ENCODE data around the gene PECR. TPM values are rescaled to one million over a fixed set of nuclear protein-coding genes. Genes with fewer than 3 reads are reported as not detected.

Gene PECR
- total RNA-seq, 4 donors from 2014 or later: 4.9 to 15.3 (median 7.7) TPM

- TF ChIP-seq EP300 (IDR thresholded peaks at IDR 0.05): no peak
- TF ChIP-seq POLR2AphosphoS5 (IDR thresholded peaks at IDR 0.05): no peak
- no peak for TF ChIP-seq POLR2A (IDR thresholded peaks at IDR 0.05)
- TF ChIP-seq, protein P1, sequence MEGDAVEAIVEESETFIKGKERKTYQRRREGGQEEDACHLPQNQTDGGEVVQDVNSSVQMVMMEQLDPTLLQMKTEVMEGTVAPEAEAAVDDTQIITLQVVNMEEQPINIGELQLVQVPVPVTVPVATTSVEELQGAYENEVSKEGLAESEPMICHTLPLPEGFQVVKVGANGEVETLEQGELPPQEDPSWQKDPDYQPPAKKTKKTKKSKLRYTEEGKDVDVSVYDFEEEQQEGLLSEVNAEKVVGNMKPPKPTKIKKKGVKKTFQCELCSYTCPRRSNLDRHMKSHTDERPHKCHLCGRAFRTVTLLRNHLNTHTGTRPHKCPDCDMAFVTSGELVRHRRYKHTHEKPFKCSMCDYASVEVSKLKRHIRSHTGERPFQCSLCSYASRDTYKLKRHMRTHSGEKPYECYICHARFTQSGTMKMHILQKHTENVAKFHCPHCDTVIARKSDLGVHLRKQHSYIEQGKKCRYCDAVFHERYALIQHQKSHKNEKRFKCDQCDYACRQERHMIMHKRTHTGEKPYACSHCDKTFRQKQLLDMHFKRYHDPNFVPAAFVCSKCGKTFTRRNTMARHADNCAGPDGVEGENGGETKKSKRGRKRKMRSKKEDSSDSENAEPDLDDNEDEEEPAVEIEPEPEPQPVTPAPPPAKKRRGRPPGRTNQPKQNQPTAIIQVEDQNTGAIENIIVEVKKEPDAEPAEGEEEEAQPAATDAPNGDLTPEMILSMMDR (IDR thresholded peaks at IDR 0.05): no peak
- Histone ChIP-seq H3K27me3 (no peaks in the 10 kb centered on the region), H3K27ac (no peak overlapping the region), H3K36me3 (peaks cover 0 to 25% of the 10 kb centered on the region in 2 donors), H3K9me3 (no peaks in the 10 kb centered on the region), H3K4me3 (no peak overlapping the region), H3K4me1 (no peaks in the 10 kb centered on the region)
- 62 to 84% methylated on average over 2 to 3 of the region's 3 CpGs for WGBS, 2 donors (ENCODE audit: low coverage in 1 of 2)
- no peak for ATAC-seq
These were observed 24.9 kb downstream of the PECR start for GRCh38 chr2:216056739-216057138.

- Histone ChIP-seq H3K27me3 (no peaks in the 10 kb centered on the region), H3K4me3 (no peak overlapping the region), H3K4me1 (no peaks in the 10 kb centered on the region), H3K9me3 (no peaks in the 10 kb centered on the region), H3K36me3 (peaks cover 0 to 25% of the 10 kb centered on the region in 2 donors), H3K27ac (no peak overlapping the region)
- TF ChIP-seq EP300 (IDR thresholded peaks at IDR 0.05) (no peak), POLR2A (IDR thresholded peaks at IDR 0.05) (no peak), POLR2AphosphoS5 (IDR thresholded peaks at IDR 0.05) (no peak)
- TF ChIP-seq, protein P1 (IDR thresholded peaks at IDR 0.05): no peak
- ATAC-seq: no peak
- WGBS, 2 donors (ENCODE audit: low coverage in 1 of 2): 88 to 93% methylated on average over 4 of the region's 4 CpGs
These were observed 25.9 kb downstream of the PECR start for GRCh38 chr2:216055680-216056079.

- H3K4me3 ChIP-seq: no peak overlapping the region
- H3K4me1 ChIP-seq: no peaks in the 10 kb centered on the region
- H3K9me3 ChIP-seq: no peaks in the 10 kb centered on the region
- H3K27ac ChIP-seq: no peak overlapping the region
- H3K36me3 ChIP-seq: peaks cover 0 to 25% of the 10 kb centered on the region in 2 donors
- no peak for ATAC-seq
- no peaks in the 10 kb centered on the region for H3K27me3 ChIP-seq
- 94 to 100% methylated on average over 2 of the region's 2 CpGs for WGBS, 2 donors (ENCODE audit: low coverage in 1 of 2)
- no peak for TF ChIP-seq POLR2AphosphoS5 (IDR thresholded peaks at IDR 0.05)
- TF ChIP-seq POLR2A (IDR thresholded peaks at IDR 0.05): no peak
- no peak for TF ChIP-seq EP300 (IDR thresholded peaks at IDR 0.05)
- TF ChIP-seq, protein P1 (IDR thresholded peaks at IDR 0.05): no peak
These were observed 29.2 kb downstream of the PECR start for GRCh38 chr2:216052420-216052819.

GRCh38 chr2:216051350-216051749, 30.3 kb downstream of the PECR start:
- no peaks in the 10 kb centered on the region for H3K9me3 ChIP-seq
- WGBS, 2 donors (ENCODE audit: low coverage in 1 of 2): 85 to 91% methylated on average over 3 of the region's 3 CpGs
- H3K4me1 ChIP-seq: no peaks in the 10 kb centered on the region
- peaks cover 0 to 34% of the 10 kb centered on the region in 2 donors for H3K36me3 ChIP-seq
- no peak overlapping the region for H3K27ac ChIP-seq
- H3K4me3 ChIP-seq: no peak overlapping the region
- ATAC-seq: no peak
- TF ChIP-seq POLR2A (IDR thresholded peaks at IDR 0.05) (no peak), EP300 (IDR thresholded peaks at IDR 0.05) (no peak), POLR2AphosphoS5 (IDR thresholded peaks at IDR 0.05) (no peak)
- TF ChIP-seq, protein P1 (IDR thresholded peaks at IDR 0.05): no peak
- H3K27me3 ChIP-seq: no peaks in the 10 kb centered on the region

DNA sequence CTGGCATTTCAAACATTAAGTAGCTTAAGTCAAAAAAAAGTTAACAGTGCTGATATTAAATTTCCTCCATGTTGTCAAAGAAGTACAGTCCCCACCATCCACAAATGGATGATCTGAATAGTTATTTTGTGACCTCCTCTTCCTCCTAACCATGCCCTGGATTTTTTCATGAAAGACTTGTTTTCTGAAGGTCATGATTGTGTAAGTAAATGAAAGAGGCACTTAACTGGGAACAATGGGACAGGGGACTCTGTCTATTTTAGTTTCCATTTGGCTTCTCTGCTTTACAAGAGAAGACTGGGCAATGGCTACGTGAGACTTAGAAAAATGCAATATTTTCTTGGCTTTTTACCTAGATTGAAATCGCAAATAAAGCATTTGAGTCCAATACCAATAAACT, 32.2 kb downstream of the PECR start:
- ATAC-seq: no peak
- peaks cover 0 to 43% of the 10 kb centered on the region in 2 donors for H3K36me3 ChIP-seq
- H3K4me1 ChIP-seq: no peaks in the 10 kb centered on the region
- H3K27ac ChIP-seq: no peak overlapping the region
- 88 to 100% methylated on average over 2 of the region's 2 CpGs for WGBS, 2 donors (ENCODE audit: low coverage in 1 of 2)
- H3K4me3 ChIP-seq: no peak overlapping the region
- H3K27me3 ChIP-seq: no peaks in the 10 kb centered on the region
- H3K9me3 ChIP-seq: no peaks in the 10 kb centered on the region
- TF ChIP-seq, protein P1 (IDR thresholded peaks at IDR 0.05): no peak
- TF ChIP-seq POLR2AphosphoS5 (IDR thresholded peaks at IDR 0.05): no peak
- TF ChIP-seq POLR2A (IDR thresholded peaks at IDR 0.05): no peak
- TF ChIP-seq EP300 (IDR thresholded peaks at IDR 0.05): no peak
